HG03139 (cell line): ENCODE data around the gene PALB2.

Source experiments
- ATAC-seq: cut with Tn5 transposase; IDR thresholded peaks from one replicate; pipeline ENCODE4 v1.9.1; 2021; ENCODE audit not compliant: unreplicated experiment

The PALB2 gene

GRCh38 chr16:23556881-23557778 is 84.0 kb downstream of the PALB2 start, which contains the start of the genes EARS2 and UBFD1:
Gene EARS2 (minus strand): TSS chr16:23557350. CDS start chr16:23557343, 7 bp downstream.
Gene UBFD1 (plus strand): TSS chr16:23557727. CDS start chr16:23557743, 16 bp downstream.
- ATAC-seq, result peak; percentile 87

GRCh38 chr16:23554536-23554935 is 86.6 kb downstream of the PALB2 start:
- no peak for ATAC-seq
